HepG2 (cell line): ENCODE results near the gene DCHS2.

Source experiments
- ADNP ChIP-seq: sonication (generic); formaldehyde crosslinking; IDR thresholded peaks from 2 replicates; pipeline ENCODE4 v1.4.0; 2020; ENCODE audit warnings: missing genetic modification reagents
- CTCF ChIP-seq: sonication (generic); formaldehyde crosslinking; IDR thresholded peaks from 2 replicates; pipeline ENCODE4 v1.5.0; 2020; ENCODE audit warnings: mild to moderate bottlenecking, missing genetic modification reagents, moderate library complexity
- ELF1 ChIP-seq: sonication (generic); formaldehyde crosslinking; IDR thresholded peaks from 2 replicates; pipeline ENCODE4 v1.4.0; 2020; ENCODE audit warnings: missing genetic modification reagents
- EP300 ChIP-seq, 3 experiments: sonication (generic) in 1 of 3; formaldehyde crosslinking in 1 of 3; IDR thresholded peaks; 2 replicates each; pipeline versions ENCODE4 v1.5.1 to v1.6.1; 2011 to 2020; ENCODE audit warnings: low read depth in 2 of 3, low read length in 2 of 3, borderline replicate concordance in 1 of 3, improper control_type of control experiment in 1 of 3, mild to moderate bottlenecking in 1 of 3, missing genetic modification reagents in 1 of 3, moderate library complexity in 1 of 3
- EZH2 ChIP-seq: conservative IDR thresholded peaks from 2 replicates; pipeline ENCODE4 v1.6.1; 2012; ENCODE audit warnings: mild to moderate bottlenecking, low read depth, low read length, moderate library complexity
- MAX ChIP-seq: IDR thresholded peaks from 2 replicates; pipeline ENCODE4 v1.6.1; 2012; ENCODE audit warnings: inconsistent platforms
- MAZ ChIP-seq, 2 experiments: sonication (generic) in 1 of 2; formaldehyde crosslinking in 1 of 2; IDR thresholded peaks; 2 replicates each; pipeline versions ENCODE4 v1.5.0 to v1.6.1; 2012 to 2020; ENCODE audit warnings: low read depth in 2 of 2, mild to moderate bottlenecking in 2 of 2, borderline replicate concordance in 1 of 2, improper control_type of control experiment in 1 of 2, low read length in 1 of 2, missing genetic modification reagents in 1 of 2, moderate library complexity in 1 of 2
- MXD1 ChIP-seq: sonication (generic); formaldehyde crosslinking; IDR thresholded peaks from 2 replicates; pipeline ENCODE4 v1.4.0; 2020; ENCODE audit warnings: mild to moderate bottlenecking, missing genetic modification reagents
- RFX1 ChIP-seq: fragments of 450-650 bp; IDR thresholded peaks from 2 replicates; pipeline ENCODE4 v1.6.1; 2017
- RFX5 ChIP-seq: IDR thresholded peaks from 2 replicates; pipeline ENCODE4 v1.6.1; 2011; ENCODE audit warnings: low read depth, low read length, improper control_type of control experiment
- SMAD3 ChIP-seq: sonication (generic); formaldehyde crosslinking; IDR thresholded peaks from 2 replicates; pipeline ENCODE4 v1.4.0; 2020; ENCODE audit warnings: missing genetic modification reagents
- TAF1 ChIP-seq: sonication (generic); formaldehyde crosslinking; IDR thresholded peaks from 2 replicates; pipeline ENCODE4 v1.4.0; 2020; ENCODE audit warnings: missing genetic modification reagents
- ZNF124 ChIP-seq: sonication (generic); formaldehyde crosslinking; IDR thresholded peaks from 2 replicates; pipeline ENCODE4 v1.4.0; 2020; ENCODE audit warnings: missing genetic modification reagents
- ZNF780A ChIP-seq: sonication (generic); formaldehyde crosslinking; IDR thresholded peaks from 2 replicates; pipeline ENCODE4 v1.8.0; 2022; ENCODE audit warnings: mild to moderate bottlenecking, missing genetic modification reagents, moderate library complexity

- TF ChIP-seq CTCF (CRISPR knock-in tag) (no peak), ZNF124 (CRISPR knock-in tag) (no peak), MAX (no peak), RFX1 (no peak), MXD1 (CRISPR knock-in tag) (no peak), TAF1 (no peak), ZNF780A (CRISPR knock-in tag) (no peak), MAZ (IDR thresholded peaks at IDR 0.05; ENCODE audit: borderline replicate concordance, low read depth, low read length) (no peak), MAZ (CRISPR knock-in tag; IDR thresholded peaks at IDR 0.05; ENCODE audit: low read depth) (no peak), RFX5 (no peak), EP300 (IDR thresholded peaks at IDR 0.05; ENCODE audit: low read depth in 2 of 2, low read length in 2 of 2) (no peak), EP300 (CRISPR knock-in tag; IDR thresholded peaks at IDR 0.05; ENCODE audit: borderline replicate concordance) (no peak), ELF1 (CRISPR knock-in tag) (no peak), ADNP (CRISPR knock-in tag) (no peak), SMAD3 (CRISPR knock-in tag) (no peak), EZH2 (no peak)
Measured at GRCh38 chr4:154485127-154485773, 6.3 kb downstream of the DCHS2 start.
